ENCODE results near the gene TTI1. TPM values are rescaled to one million over a fixed set of nuclear protein-coding genes. Genes with fewer than 3 reads are reported as not detected.

TTI1 gene
- total RNA-seq, 1 donor from 2014 or later, result 13.4 TPM

- DNase-seq (ENCODE audit: low read depth) (no peak), FAIRE-seq (no peak)
- Mint-ChIP-seq H3K36me3 (ENCODE audit: low read depth, unreplicated experiment) (peaks cover 18% of the 10 kb centered on the region), H3K4me3 (ENCODE audit: unreplicated experiment) (no peak overlapping the region), H3K4me1 (ENCODE audit: low read depth, unreplicated experiment) (peaks cover 17% of the 10 kb centered on the region), H3K27me3 (ENCODE audit: low read depth, unreplicated experiment) (no peaks in the 10 kb centered on the region), H3K9me3 (ENCODE audit: unreplicated experiment) (no peaks in the 10 kb centered on the region), H3K27ac (ENCODE audit: unreplicated experiment) (no peak overlapping the region)
- no peak overlapping the region for H2AFZ ChIP-seq (ENCODE audit: low read depth, low read length)
- no peak overlapping the region for H3K4me3 ChIP-seq (ENCODE audit: insufficient read depth, low read depth, low read length)
- no peaks in the 10 kb centered on the region for H3K27me3 ChIP-seq (ENCODE audit: insufficient read depth, low read length)
- H3K27ac ChIP-seq (ENCODE audit: low read depth, low read length), result peak overlapping the region; percentile 32
- TF ChIP-seq EZH2 (IDR thresholded peaks at IDR 0.05; ENCODE audit: insufficient read depth, low read length) (no peak), CTCF (IDR thresholded peaks at IDR 0.05; ENCODE audit: insufficient read depth, low read depth, low read length) (no peak)
- peaks cover 18% of the 10 kb centered on the region for H3K79me2 ChIP-seq (ENCODE audit: insufficient read depth, low read length)
- peaks cover 18% of the 10 kb centered on the region for H3K4me1 ChIP-seq (ENCODE audit: insufficient read depth, low read length)
- no peaks in the 10 kb centered on the region for H4K20me1 ChIP-seq (ENCODE audit: insufficient read depth, low read length)
- no peak overlapping the region for H3K9ac ChIP-seq (ENCODE audit: low read length)
- peaks cover 39% of the 10 kb centered on the region for H3K36me3 ChIP-seq (ENCODE audit: insufficient read depth, low read length)
- H3K9me3 ChIP-seq (ENCODE audit: insufficient read depth, low read depth, low read length), result no peaks in the 10 kb centered on the region
- H3K4me2 ChIP-seq (ENCODE audit: low read length), result no peak overlapping the region
Observed at GRCh38 chr20:38061109-38061508, 27.9 kb upstream of the TTI1 start.

- Mint-ChIP-seq H3K36me3 (ENCODE audit: low read depth, unreplicated experiment) (peaks cover 15% of the 10 kb centered on the region), H3K9me3 (ENCODE audit: unreplicated experiment) (no peaks in the 10 kb centered on the region), H3K4me1 (ENCODE audit: low read depth, unreplicated experiment) (peaks cover 18% of the 10 kb centered on the region), H3K27me3 (ENCODE audit: low read depth, unreplicated experiment) (no peaks in the 10 kb centered on the region), H3K4me3 (ENCODE audit: unreplicated experiment) (peak overlapping the region; percentile 45), H3K27ac (ENCODE audit: unreplicated experiment) (peak overlapping the region; percentile 84)
- FAIRE-seq, result no peak
- Histone ChIP-seq H3K27ac (ENCODE audit: low read depth, low read length) (peak overlapping the region; percentile 32), H3K36me3 (ENCODE audit: insufficient read depth, low read length) (peaks cover 33% of the 10 kb centered on the region), H3K4me2 (ENCODE audit: low read length) (peak overlapping the region; percentile 50), H3K27me3 (ENCODE audit: insufficient read depth, low read length) (no peaks in the 10 kb centered on the region), H3K9me3 (ENCODE audit: insufficient read depth, low read depth, low read length) (no peaks in the 10 kb centered on the region), H4K20me1 (ENCODE audit: insufficient read depth, low read length) (peaks cover 4% of the 10 kb centered on the region), H2AFZ (ENCODE audit: low read depth, low read length) (no peak overlapping the region), H3K9ac (ENCODE audit: low read length) (peak overlapping the region; percentile 4), H3K79me2 (ENCODE audit: insufficient read depth, low read length) (peaks cover 24% of the 10 kb centered on the region), H3K4me3 (ENCODE audit: insufficient read depth, low read depth, low read length) (no peak overlapping the region), H3K4me1 (ENCODE audit: insufficient read depth, low read length) (peaks cover 21% of the 10 kb centered on the region)
- peak; percentile 87 for DNase-seq (ENCODE audit: low read depth)
- no peak for TF ChIP-seq CTCF (IDR thresholded peaks at IDR 0.05; ENCODE audit: insufficient read depth, low read depth, low read length)
- no peak for TF ChIP-seq EZH2 (IDR thresholded peaks at IDR 0.05; ENCODE audit: insufficient read depth, low read length)
Observed at GRCh38 chr20:38060536-38060935, 27.3 kb upstream of the TTI1 start.

GRCh38 chr20:38059832-38060231, 26.6 kb upstream of the TTI1 start:
- no peaks in the 10 kb centered on the region for H3K9me3 ChIP-seq (ENCODE audit: insufficient read depth, low read depth, low read length)
- TF ChIP-seq EZH2 (IDR thresholded peaks at IDR 0.05; ENCODE audit: insufficient read depth, low read length), result no peak
- no peak for TF ChIP-seq CTCF (IDR thresholded peaks at IDR 0.05; ENCODE audit: insufficient read depth, low read depth, low read length)
- peaks cover 22% of the 10 kb centered on the region for H3K4me1 ChIP-seq (ENCODE audit: insufficient read depth, low read length)
- H2AFZ ChIP-seq (ENCODE audit: low read depth, low read length), result no peak overlapping the region
- H3K4me2 ChIP-seq (ENCODE audit: low read length), result peak overlapping the region; percentile 50
- H4K20me1 ChIP-seq (ENCODE audit: insufficient read depth, low read length), result peaks cover 6% of the 10 kb centered on the region
- H3K36me3 Mint-ChIP-seq (ENCODE audit: low read depth, unreplicated experiment), result peaks cover 11% of the 10 kb centered on the region
- H3K27me3 ChIP-seq (ENCODE audit: insufficient read depth, low read length), result no peaks in the 10 kb centered on the region
- H3K27ac Mint-ChIP-seq (ENCODE audit: unreplicated experiment), result no peak overlapping the region
- H3K27me3 Mint-ChIP-seq (ENCODE audit: low read depth, unreplicated experiment), result no peaks in the 10 kb centered on the region
- peaks cover 20% of the 10 kb centered on the region for H3K4me1 Mint-ChIP-seq (ENCODE audit: low read depth, unreplicated experiment)
- H3K9ac ChIP-seq (ENCODE audit: low read length), result no peak overlapping the region
- no peak for DNase-seq (ENCODE audit: low read depth)
- peaks cover 25% of the 10 kb centered on the region for H3K79me2 ChIP-seq (ENCODE audit: insufficient read depth, low read length)
- H3K4me3 Mint-ChIP-seq (ENCODE audit: unreplicated experiment), result no peak overlapping the region
- H3K36me3 ChIP-seq (ENCODE audit: insufficient read depth, low read length), result peaks cover 29% of the 10 kb centered on the region
- H3K4me3 ChIP-seq (ENCODE audit: insufficient read depth, low read depth, low read length), result no peak overlapping the region
- H3K9me3 Mint-ChIP-seq (ENCODE audit: unreplicated experiment), result no peaks in the 10 kb centered on the region
- no peak for FAIRE-seq
- H3K27ac ChIP-seq (ENCODE audit: low read depth, low read length), result no peak overlapping the region
